ENCODE measurements around the gene CD6.

GRCh38 chr11:60959431-60959830 is 12.0 kb upstream of the CD6 start:
- TF ChIP-seq, protein P1, sequence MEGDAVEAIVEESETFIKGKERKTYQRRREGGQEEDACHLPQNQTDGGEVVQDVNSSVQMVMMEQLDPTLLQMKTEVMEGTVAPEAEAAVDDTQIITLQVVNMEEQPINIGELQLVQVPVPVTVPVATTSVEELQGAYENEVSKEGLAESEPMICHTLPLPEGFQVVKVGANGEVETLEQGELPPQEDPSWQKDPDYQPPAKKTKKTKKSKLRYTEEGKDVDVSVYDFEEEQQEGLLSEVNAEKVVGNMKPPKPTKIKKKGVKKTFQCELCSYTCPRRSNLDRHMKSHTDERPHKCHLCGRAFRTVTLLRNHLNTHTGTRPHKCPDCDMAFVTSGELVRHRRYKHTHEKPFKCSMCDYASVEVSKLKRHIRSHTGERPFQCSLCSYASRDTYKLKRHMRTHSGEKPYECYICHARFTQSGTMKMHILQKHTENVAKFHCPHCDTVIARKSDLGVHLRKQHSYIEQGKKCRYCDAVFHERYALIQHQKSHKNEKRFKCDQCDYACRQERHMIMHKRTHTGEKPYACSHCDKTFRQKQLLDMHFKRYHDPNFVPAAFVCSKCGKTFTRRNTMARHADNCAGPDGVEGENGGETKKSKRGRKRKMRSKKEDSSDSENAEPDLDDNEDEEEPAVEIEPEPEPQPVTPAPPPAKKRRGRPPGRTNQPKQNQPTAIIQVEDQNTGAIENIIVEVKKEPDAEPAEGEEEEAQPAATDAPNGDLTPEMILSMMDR (IDR thresholded peaks at IDR 0.05) = no peak
- no peak for TF ChIP-seq POLR2A (IDR thresholded peaks at IDR 0.05)

Data from lower leg skin (tissue), 3 donors.